Activated CD8-positive, alpha-beta memory T cell treated with anti-CD3 and anti-CD28 coated beads for 48 hours (primary cell): Measurements from ENCODE around the gene PRSS2.
"Not testable (repeated sequence)": the region's sequence is repeated elsewhere in the genome, so short reads cannot be mapped to it uniquely, and the experiment has no call there.

ENCODE experiments used
- DNase-seq, 3 experiments: peaks; one replicate each; pipeline ENCODE4 v3.0.0-alpha.2; 2020; ENCODE audit warnings: low read depth in 2 of 3, low spot score in 2 of 3

The PRSS2 gene

DNA sequence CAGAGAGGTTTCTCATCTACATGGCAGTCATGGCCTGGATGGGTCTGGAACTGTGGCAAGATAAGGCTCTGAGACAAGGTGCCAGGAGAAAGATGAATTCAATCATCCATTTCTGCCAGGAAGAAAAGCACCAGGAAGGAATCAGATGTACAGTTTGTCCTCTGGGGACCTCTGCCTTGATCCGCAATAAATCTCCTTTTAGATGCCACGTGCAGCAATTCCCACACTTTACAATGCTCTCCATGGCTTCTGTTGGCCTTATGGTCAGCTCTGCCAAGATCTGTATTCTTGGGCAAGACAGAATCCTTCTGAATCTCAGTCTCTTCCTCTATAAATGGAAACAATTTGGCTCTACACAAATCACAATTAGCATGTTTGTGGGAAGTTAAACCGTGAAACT, 12.5 kb upstream of the PRSS2 start:
- DNase-seq, result not testable (repeated sequence)

DNA sequence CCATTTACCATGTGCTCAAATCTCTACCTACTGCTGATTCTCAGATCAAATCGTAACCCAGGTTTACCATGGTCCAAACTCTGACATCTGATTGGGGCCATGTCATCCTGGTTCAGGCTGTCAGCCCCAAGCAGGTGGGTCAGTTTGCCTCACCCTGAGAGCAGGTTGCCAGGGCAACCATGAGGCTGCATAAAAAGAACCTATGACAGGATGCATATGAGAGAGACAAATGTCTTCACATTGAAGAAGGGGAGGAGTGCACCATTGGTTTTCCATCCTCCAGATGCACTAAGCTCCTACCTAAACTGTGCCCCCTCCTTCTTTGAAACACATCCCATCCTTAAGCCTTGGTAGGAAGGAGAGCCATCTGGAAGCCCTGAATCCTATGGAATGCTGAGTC, 11.3 kb upstream of the PRSS2 start:
- DNase-seq, result no peak

DNA sequence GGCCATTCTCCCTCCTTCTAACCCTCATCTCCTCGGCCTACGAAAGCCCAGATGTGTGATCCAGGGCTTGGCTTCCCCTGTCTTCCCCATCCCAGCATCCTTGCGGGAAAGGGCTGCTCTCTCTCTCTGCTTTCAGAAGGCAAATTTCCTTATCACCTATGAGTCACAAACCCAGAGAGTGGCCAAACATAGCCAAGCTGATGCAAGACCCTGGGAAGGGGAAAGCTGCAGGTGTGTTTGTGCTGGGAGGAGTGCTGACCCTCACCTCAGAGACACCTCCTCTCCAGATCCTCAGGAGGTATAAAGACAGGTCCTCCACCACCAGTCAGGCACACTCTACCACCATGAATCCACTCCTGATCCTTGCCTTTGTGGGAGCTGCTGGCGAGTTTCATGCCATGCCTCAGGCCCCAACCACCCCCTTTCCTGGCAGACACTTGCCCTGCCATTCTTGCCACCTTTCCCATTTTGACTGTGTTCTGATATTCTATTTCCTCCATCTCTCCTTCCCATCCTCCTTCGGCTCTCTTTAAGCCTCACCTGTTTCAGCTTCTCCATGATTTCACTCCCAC, 10.6 kb upstream of the PRSS2 start:
- no peak for DNase-seq

DNA sequence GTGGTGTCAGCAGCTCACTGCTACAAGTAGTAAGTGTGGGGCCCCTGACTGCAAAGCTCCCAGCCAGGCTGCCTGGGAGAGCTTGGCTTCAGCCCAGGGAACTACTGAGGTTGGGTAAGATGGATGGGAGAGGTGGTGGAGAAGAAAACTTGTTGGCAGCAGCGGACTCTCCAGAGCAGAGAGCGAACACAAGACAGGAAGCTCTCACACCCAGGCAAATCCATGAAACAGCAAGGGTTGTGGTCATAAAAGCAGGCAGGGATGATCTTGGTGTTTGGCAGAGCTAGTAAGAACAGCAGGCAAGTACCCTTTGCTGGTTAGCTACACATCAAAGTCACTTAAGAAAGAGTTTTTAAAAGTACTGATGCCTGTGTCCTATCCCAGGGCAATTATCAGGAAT, 9.2 kb upstream of the PRSS2 start:
- DNase-seq, result not testable (repeated sequence)

DNA sequence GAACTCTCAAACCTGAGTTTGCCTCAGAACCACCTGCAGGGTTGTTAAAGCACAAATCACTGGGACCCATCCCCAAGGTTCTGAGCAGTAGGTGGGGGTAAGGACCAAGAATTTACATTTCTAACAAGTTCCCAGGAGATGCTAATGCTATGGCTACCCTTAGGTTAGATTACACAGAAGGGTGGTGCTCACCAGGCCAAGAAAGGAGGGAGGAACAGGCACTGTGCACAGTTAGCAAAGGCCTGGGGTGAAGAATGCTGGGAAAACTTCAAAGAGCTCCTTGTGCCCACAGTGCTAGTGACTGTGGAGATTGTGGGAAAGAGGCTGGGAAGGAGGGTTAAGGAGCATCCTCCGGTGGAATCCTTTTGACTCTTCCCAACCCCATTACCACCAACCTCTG, 8.7 kb upstream of the PRSS2 start:
- no peak for DNase-seq

DNA sequence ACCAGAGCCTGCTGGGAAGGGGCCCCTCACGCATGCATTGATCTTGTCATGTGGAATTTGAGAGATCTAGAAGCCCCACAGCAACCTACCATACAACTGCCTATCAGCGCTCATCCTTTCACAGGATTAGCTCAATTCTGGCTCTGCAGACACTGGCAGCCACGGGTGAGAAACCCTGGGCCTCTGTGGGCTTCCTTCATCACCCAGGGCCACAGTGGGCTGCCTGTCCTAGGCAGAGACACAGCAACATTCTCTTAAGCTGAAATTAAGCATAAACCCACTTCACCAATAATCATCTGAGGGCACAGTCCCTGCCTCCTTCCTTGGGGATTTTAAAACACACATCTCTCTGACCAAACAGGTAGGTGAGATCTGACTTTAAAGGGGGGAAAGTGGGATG, 3.3 kb upstream of the PRSS2 start:
- DNase-seq, result no peak

DNA sequence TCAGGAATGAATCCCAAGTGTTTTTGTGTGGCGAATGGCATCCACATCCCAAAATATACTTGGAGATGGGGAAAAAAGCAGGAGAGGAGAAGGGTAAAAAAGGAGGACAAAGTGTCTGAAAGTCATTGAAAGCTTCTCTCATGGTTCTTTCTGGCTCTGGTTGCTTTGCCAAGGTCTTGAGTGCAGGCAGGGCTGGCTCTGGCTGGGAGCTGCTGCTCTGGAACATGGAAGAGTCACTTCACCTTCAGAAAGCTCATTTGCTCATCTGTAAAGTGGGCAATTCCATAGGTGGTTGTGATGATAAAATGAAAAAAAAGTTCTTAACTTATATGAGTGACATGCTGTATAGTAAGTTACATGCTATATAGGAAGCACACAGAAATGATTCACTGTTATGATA, 2.9 kb upstream of the PRSS2 start:
- DNase-seq, result no peak

DNA sequence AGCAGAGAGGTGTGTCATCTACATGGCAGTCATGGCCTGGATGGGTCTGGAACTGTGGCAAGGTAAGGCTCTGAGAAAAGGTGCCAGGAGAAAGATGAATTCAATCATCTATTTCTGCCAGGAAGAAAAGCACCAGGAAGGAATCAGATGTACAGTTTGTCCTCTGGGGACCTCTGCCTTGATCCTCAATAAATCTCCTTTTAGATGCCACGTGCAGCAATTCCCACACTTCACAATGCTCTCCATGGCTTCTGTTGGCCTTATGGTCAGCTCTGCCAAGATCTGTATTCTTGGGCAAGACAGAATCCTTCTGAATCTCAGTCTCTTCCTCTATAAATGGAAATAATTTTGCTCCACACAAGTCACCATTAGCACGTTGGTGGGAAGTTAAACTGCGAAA, 1.9 kb upstream of the PRSS2 start:
- not testable (repeated sequence) for DNase-seq

DNA sequence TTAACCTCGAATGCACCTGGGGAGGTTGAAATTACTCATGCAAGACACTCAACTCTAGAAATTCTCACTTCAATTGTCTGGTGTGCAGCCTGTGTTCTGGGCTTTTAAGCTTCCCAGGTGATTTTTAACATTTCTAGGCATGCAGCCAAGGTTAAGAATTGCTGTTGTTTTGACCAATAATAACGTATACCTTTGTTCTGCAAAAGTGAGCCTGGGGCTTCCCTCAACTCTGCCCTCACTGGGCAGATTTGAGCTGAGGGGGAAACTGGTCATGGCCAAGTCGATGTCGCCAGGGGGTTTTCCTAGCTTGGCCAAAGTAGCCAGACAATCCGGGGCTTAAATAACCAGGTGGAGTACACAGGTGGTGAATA, 568 bp downstream of the PRSS2 start:
- no peak for DNase-seq

DNA sequence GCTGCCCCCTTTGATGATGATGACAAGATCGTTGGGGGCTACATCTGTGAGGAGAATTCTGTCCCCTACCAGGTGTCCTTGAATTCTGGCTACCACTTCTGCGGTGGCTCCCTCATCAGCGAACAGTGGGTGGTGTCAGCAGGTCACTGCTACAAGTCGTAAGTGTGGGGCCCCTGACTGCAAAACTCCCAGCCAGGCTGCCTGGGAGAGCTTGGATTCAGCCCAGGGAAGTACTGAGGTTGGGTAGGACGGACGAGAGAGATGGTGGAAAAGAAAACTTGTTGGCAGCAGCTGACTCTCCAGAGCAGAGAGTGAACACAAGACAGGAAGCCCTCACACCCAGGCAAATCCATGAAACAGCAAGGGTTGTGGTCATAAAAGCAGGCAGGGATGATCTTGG, 1.3 kb downstream of the PRSS2 start:
- DNase-seq, result no peak

DNA sequence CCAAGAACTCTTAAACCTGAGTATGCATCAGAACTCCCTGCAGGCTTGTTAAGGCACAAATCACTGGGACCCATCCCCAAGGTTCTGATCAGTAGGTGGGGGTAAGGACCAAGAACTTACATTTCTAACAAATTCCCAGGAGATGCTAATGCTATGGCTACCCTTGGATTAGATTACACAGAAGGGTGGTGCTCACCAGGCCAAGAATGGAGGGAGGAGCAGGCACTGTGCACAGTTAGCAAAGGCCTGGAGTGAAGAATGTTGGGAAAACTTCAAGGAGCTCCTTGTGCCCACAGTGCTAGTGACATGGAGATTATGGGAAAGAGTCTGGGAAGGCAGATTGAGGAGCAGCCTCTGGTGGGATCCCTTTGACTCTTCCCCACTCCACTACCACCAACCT, 1.9 kb downstream of the PRSS2 start:
- no peak for DNase-seq

DNA sequence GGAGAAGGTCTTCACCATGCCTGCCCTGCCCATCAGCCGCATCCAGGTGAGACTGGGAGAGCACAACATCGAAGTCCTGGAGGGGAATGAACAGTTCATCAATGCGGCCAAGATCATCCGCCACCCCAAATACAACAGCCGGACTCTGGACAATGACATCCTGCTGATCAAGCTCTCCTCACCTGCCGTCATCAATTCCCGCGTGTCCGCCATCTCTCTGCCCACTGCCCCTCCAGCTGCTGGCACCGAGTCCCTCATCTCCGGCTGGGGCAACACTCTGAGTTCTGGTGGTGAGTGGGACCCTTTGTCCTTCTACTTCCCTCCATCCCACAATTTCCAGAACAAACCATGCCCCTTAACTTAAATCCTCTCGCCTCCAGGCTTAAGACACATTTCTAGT, 2.5 kb downstream of the PRSS2 start:
- no peak for DNase-seq

DNA sequence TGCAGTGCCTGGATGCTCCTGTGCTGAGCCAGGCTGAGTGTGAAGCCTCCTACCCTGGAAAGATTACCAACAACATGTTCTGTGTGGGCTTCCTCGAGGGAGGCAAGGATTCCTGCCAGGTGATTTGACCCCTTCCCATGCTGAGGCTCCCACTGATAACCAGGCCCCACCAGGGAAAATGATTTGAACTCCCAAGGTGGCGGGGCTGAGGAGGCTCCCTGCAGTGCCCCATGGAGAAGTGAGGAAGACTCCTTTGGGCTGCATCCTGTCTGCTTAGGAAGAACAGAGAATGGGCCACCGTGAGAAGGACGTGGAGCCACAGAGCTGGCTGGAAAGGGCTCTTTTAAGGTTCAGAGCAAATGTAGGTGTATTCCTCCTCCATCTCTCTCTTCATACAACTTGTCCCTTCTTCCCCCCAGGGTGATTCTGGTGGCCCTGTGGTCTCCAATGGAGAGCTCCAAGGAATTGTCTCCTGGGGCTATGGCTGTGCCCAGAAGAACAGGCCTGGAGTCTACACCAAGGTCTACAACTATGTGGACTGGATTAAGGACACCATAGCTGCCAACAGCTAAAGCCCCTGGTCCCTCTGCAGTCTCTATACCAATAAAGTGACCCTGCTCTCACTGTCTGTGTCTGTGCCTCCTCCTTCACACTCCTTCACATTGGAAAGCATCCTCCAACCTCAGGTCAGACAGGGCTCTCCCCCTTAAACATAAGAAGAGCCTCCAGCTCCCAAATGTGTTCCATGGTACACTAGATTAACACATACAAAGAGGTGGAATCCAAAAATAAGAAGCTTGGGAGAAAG, 3.4 kb downstream of the PRSS2 start:
- no peak for DNase-seq

DNA sequence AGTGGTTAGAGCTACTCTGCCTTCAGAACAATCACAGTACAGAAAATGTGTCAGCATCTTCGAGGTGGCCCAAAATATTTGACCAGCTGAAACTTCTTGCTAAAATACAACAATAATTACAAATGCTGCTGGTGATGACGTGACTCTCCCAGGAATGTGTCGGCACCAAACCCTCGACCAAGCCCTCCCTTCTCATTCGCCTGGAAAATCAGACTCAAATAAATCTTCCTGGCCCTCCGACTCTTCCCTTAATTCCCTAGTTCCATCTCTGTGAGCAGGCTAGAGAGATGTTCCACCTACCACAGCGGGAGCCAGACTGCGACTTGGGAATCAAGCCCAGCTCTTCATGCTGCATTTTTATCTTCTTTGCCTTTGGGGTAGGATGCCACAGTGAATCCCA, 4.1 kb downstream of the PRSS2 start:
- no peak for DNase-seq

DNA sequence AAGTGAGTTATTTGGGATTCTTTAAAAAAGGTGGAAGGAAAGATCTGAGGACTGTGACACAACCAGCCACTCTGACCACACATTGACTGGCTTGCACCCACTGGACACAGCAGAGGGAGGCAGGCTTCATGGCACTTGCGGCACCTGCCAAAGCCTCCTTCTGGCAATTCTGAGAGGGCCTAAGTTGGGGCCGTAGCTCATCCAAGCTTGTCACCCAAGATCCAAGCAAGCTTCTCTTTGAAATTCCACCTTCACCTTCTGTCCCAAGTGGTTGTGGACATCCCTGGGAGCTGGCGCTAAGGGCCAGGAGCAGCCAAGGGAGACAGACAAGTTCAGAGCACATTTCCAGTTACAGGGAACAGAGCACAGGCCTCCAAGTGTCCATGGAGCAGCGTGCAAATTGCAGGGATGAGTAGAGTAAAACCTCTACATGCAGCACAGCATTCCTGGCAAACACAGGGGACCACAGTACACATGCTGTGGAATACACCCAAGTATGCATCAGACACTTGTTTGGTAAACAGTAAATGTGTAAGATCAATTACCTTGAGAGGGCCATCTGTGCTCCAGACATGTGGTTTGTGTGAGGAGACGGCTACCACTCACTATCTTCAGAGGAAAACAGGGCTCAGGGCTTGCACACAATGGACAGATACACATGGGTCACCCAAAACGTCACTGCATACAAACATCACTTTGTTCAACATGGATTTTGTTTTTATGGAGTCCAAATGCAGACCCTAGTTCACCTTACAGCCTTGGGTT, 4.8 kb downstream of the PRSS2 start:
- not testable (repeated sequence) for DNase-seq

DNA sequence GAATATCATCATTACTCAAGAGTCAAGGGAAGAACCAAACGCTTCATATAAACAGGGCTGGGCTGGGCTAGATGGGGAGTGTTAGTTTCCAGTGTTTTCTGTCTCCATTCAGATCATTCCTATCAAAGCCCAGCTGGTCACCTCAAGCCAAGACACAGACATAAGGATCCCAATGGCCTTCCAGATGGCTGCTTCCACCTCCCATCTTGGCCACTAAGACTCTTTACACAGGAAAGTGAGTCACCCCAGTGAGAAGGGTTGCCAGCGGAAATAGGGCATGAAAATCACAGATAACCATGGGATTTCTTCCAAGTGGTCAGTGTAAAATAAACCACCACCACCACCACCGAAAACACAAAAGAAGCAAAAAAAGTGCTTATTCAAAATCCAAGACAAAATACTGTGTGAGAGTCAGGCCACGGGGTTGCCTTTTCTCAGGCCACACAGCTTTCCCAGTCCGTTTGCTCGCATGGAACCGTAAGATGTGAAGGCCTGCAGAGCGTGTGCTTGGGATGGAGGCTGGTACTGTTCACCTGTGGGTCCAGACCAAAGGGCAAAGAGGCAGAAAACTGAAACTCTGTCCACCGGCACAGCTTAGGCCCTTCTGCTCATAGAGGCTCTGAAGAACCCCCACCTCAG, 5.6 kb downstream of the PRSS2 start:
- no peak for DNase-seq

DNA sequence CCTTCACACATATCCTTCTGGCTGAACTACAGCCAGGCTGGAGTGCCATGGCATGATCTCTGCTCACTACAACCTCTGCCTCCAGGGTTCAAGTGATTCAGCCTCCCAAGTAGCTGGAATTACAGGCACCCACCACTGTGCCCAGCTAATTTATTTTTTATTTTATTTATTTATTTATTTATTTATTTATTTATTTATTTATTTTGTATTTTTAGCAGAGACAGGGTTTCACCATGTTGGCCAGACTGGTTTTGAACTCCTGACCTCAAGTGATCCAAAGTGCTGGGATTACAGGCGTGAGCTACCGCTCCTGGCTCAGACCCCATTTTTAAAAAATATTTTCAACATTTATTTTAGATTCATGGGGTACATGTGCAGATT, 6.1 kb downstream of the PRSS2 start:
- DNase-seq, result not testable (repeated sequence)

DNA sequence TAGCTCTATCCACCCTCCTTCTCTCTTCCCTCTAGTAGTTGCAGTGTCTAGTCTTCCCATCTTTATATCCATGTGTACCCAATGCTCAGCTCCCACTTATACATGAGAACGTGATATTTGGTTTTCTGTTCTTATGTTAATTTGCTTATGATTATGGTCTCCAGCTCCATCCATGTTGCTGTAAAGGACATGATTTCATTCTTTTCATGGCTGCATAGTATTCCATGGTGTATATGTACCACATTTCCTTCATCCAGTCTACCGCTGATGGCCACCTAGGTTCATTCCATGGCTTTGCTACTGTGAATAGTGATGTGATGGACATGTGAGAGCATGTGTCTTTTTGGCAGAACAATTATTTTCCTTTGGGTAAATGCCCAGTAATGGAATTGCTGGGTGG, 6.5 kb downstream of the PRSS2 start:
- DNase-seq, result no peak

DNA sequence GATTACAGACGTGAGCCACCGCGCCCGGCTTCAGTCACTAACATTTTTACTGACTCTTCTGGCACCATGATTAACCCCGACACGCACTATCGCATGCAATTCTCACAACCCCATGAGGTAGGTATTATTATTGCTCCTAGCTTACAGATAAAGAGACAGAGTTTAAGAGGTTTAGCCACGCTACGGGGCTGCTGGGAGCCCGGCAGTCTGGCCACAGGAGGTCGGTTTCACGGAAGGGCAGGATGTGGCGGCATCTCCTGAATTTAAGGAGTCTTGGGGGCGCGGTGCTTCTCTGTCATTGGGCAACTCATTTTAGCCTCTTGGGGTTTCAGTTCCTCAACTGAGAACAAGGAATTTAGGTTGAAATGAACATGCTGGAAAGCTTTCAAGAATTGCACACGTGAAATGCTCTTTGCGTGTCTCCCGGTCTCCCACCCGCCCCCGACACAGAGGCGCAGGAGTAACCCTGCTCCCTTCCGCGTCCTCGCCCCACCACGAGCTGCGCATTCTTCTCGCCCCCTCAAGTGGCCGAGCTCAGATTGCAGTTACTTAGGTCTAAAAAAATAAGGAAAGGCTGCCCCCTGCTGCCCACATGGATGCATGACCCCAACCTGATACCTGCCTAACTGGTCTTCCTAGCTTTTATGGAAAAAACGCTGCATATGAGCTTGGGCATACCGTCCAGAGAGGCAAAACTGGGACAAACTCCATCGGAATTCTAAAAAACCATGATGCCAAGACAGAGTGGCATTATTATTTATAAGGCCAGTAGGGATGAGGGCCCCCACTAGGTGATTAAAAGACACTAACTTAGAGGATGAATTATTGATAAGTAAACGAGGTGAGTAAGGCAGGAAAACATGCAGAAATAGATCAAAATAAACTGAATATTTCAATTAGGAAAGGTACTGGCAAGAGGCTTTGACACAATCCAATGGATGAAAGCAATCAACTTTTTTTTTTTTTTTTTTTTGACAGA, 12.4 kb downstream of the PRSS2 start:
- no peak for DNase-seq

DNA sequence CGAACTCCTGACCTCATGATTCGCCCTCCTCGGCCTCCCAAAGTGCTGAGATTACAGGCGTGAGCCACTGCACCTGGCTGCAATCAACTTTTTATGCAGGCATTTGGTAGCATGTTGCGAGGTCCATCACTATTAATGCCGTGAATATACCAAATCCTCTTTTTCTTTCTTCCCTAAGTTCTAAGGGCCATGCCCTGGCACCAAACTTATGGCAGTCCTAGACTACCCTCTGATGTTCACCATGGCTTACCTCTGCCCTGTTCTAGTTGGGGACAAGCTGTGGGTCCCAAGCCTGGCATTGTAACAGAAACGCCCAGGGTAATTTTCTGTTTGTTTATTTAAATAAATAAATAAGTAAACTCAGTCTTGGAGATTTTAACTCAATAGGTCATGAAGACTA, 13.3 kb downstream of the PRSS2 start:
- DNase-seq, result no peak

DNA sequence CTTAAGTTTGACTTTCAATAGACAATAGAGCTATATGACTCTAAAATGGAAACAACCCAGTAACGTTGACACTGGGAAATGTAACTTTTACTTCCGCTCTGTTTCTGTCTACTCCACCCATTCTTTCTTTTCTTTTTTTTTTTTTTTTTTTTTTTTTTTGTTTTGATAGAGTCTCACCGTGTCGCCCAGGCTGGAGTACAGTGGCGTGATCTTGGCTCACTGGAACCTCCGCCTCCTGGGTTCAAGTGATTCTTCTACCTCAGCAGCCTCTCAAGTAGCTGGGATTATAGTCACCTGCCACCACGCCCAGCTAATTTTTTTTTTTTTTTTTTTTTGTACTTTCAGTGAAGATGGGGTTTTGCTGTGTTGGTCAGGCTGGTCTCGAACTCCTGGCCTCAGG, 13.9 kb downstream of the PRSS2 start:
- DNase-seq, result no peak
